A549 (cell line): Measurements from ENCODE around the gene LRRC3. TPM values are rescaled to one million over a fixed set of nuclear protein-coding genes. Genes with fewer than 3 reads are reported as not detected.

Experiments
- ATAC-seq, 2 experiments: fragments of 200-7000 bp in 1 of 2; fragments of >200 bp in 1 of 2; cut with Nextera tagmentation in 1 of 2; cut with Tn5 transposase in 1 of 2; 3 replicates each; pipeline versions ENCODE4 v1.8.0 to v1.9.1; 2018 to 2020; ENCODE audit warnings: mild to moderate bottlenecking in 1 of 2, moderate library complexity in 1 of 2
- CTCF ChIA-PET: fragments of 300-600 bp; sonication (Branson Sonifier 250); formaldehyde crosslinking; extraction: SDS; loops from one replicate; lab custom pipeline; 2021; ENCODE audit warnings: antibody characterized with exemption, inconsistent platforms; lab: Yijun Ruan, JAX
- POLR2A ChIA-PET: fragments of 350-600 bp; formaldehyde crosslinking; extraction: SDS; loops from one replicate; lab custom pipeline; 2021; ENCODE audit warnings: antibody characterized with exemption, inconsistent platforms; lab: Yijun Ruan, JAX
- DNase-seq, 2 experiments: peaks; one replicate each; pipeline versions ENCODE4 v3.0.0 to v3.0.0-alpha.2; 2011 to 2016; ENCODE audit warnings: low read depth in 1 of 2, low spot score in 1 of 2
- FAIRE-seq: peaks from 2 replicates; lab custom pipeline; 2011; peaks lifted over from hg19 to GRCh38; lab: Jason Lieb, UNC
- H3K27ac ChIP-seq, 2 experiments: fragments of >200 bp; sonication (Bioruptor Twin); formaldehyde crosslinking; 3 replicates each; pipeline ENCODE4 v1.5.1; 2016 to 2017
- H3K4me1 ChIP-seq: fragments of >200 bp; sonication (Bioruptor Twin); formaldehyde crosslinking; 3 replicates; pipeline ENCODE4 v1.6.1; 2016
- H3K4me2 ChIP-seq: fragments of >200 bp; sonication (Bioruptor Twin); formaldehyde crosslinking; 3 replicates; pipeline ENCODE4 v1.6.1; 2016
- H3K4me3 ChIP-seq: fragments of >200 bp; sonication (Bioruptor Twin); formaldehyde crosslinking; 3 replicates; pipeline ENCODE4 v1.5.1; 2016
- H3K9me3 ChIP-seq: fragments of >200 bp; sonication (Bioruptor Twin); formaldehyde crosslinking; 3 replicates; pipeline ENCODE4 v1.6.1; 2016
- CHD2 ChIP-seq: fragments of 150-350 bp; IDR thresholded peaks from 2 replicates; pipeline ENCODE4 v1.6.1; 2014; ENCODE audit warnings: low read length; ENCODE audit not compliant: partially characterized antibody
- EHF ChIP-seq: fragments of 250-450 bp; sonication (Bioruptor Pico); IDR thresholded peaks from 2 replicates; pipeline ENCODE4 v1.5.0; 2020; ENCODE audit warnings: mild to moderate bottlenecking
- FOXS1 ChIP-seq: fragments of 250-450 bp; sonication (Bioruptor Pico); IDR thresholded peaks from 2 replicates; pipeline ENCODE4 v1.5.0; 2020; ENCODE audit warnings: mild to moderate bottlenecking, moderate library complexity
- HDAC2 ChIP-seq: fragments of 200-600 bp; sonication (generic); IDR thresholded peaks from 2 replicates; pipeline ENCODE4 v1.6.1; 2016
- HEYL ChIP-seq: fragments of 250-450 bp; sonication (Bioruptor Pico); IDR thresholded peaks from 2 replicates; pipeline ENCODE4 v1.8.0; 2021; ENCODE audit warnings: mild to moderate bottlenecking, moderate library complexity
- HOXA7 ChIP-seq: fragments of 250-450 bp; sonication (Bioruptor Pico); IDR thresholded peaks from 2 replicates; pipeline ENCODE4 v1.5.0; 2020; ENCODE audit warnings: mild to moderate bottlenecking, moderate library complexity
- JUNB ChIP-seq: fragments of >200 bp; sonication (Bioruptor Twin); formaldehyde crosslinking; IDR thresholded peaks from 2 replicates; pipeline ENCODE4 v1.6.1; 2016
- MAFK ChIP-seq: fragments of 450-650 bp; IDR thresholded peaks from 2 replicates; pipeline ENCODE4 v1.6.1; 2014; ENCODE audit not compliant: partially characterized antibody
- MYC ChIP-seq: IDR thresholded peaks from 2 replicates; pipeline ENCODE4 v1.6.1; 2012; ENCODE audit warnings: mild to moderate bottlenecking, inconsistent platforms, low read length, improper control_type of control experiment, borderline replicate concordance
- NFE2L2 ChIP-seq: fragments of 150-350 bp; conservative IDR thresholded peaks from 2 replicates; pipeline ENCODE4 v1.6.1; 2014; ENCODE audit warnings: low read length
- PHF8 ChIP-seq: fragments of 200-600 bp; sonication (generic); IDR thresholded peaks from 2 replicates; pipeline ENCODE4 v1.6.1; 2016; ENCODE audit warnings: low read depth, mild to moderate bottlenecking, antibody characterized with exemption, moderate library complexity, borderline replicate concordance
- POLR2A ChIP-seq: IDR thresholded peaks from 2 replicates; pipeline ENCODE4 v1.6.1; 2012; ENCODE audit warnings: mild to moderate bottlenecking, low read length
- POLR2AphosphoS2 ChIP-seq: conservative IDR thresholded peaks from 2 replicates; pipeline ENCODE4 v1.6.1; 2012; ENCODE audit warnings: low read length, improper control_type of control experiment, inconsistent platforms
- TFCP2L1 ChIP-seq: fragments of 250-450 bp; sonication (Bioruptor Pico); IDR thresholded peaks from 2 replicates; pipeline ENCODE4 v1.5.0; 2021; ENCODE audit warnings: mild to moderate bottlenecking
- ZNF302 ChIP-seq: fragments of 250-450 bp; sonication (Bioruptor Pico); IDR thresholded peaks from 2 replicates; pipeline ENCODE4 v1.9.0; 2021; ENCODE audit warnings: inconsistent platforms, mild to moderate bottlenecking, moderate library complexity
- WGBS: methylation state at CpG from one replicate; pipeline ENCODE4 v1.1.6; 2017; ENCODE audit errors: missing lambda C conversion rate; 5-methylcytosine and 5-hydroxymethylcytosine counted together
- polyA plus RNA-seq, 4 experiments: library from polyadenylated mRNA; depleted of rRNA in 3 of 4; stranded (reverse); fragments of >200 nt; fragmentation: RNase III in 1 of 4; extraction: RNeasy Plus Mini Kit Qiagen cat#74134 plus additional on column Dnase treatment in 1 of 4; gene quantifications; 2 replicates in 3 of 4; 3 replicates in 1 of 4; pipeline ENCODE4 v1.2.3, GENCODE V29; 2011 to 2017
- TF ChIP-seq, protein P1 (sequence below): fragments of 450-650 bp; IDR thresholded peaks from 2 replicates; pipeline ENCODE4 v1.6.1; 2014; ENCODE audit warnings: antibody characterized with exemption
- TF ChIP-seq, protein P2 (sequence below): IDR thresholded peaks from 2 replicates; pipeline ENCODE4 v1.6.1; 2012
- TF ChIP-seq, protein P3 (sequence below): fragments of >200 bp; sonication (Bioruptor Twin); formaldehyde crosslinking; IDR thresholded peaks from 3 replicates; pipeline ENCODE4 v1.5.1; 2016
- TF ChIP-seq, protein P4 (sequence below): fragments of 250-450 bp; sonication (Bioruptor Pico); IDR thresholded peaks from 2 replicates; pipeline ENCODE4 v1.5.0; 2020; ENCODE audit warnings: low read depth, mild to moderate bottlenecking, moderate library complexity
- TF ChIP-seq, protein P5 (sequence below): fragments of 200-600 bp; sonication (generic); IDR thresholded peaks from 2 replicates; pipeline ENCODE4 v1.6.1; 2016; ENCODE audit warnings: antibody characterized with exemption, mild to moderate bottlenecking, moderate library complexity

LRRC3 gene
- polyA plus RNA-seq, 2 of the 4 experiments (the other 2 are of a cell fraction): 0.59 to 1.1 TPM

DNA sequence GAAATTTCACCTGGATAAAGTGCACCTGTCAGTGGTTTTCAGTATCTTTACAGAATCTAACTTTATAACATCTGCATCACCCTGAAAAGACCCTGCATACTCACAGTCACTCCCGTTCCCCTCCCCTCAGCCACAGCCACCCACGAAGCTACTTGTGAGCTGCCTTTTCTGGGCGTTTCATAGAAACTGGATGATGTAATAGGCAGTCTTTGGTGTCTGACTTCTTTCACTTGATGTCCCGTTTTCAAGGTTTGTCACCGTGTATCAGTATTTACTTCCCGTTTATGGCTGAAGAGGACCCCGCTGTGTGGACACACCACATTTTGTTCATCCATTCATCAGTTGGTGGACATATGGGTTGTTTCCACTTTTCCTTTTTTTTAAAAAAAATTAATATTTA lies 47.8 kb upstream of the LRRC3 start (continued):
- TF ChIP-seq POLR2AphosphoS2 (no peak), NFE2L2 (no peak), HEYL (no peak), HOXA7 (no peak), HDAC2 (no peak)
- TF ChIP-seq, protein P1, sequence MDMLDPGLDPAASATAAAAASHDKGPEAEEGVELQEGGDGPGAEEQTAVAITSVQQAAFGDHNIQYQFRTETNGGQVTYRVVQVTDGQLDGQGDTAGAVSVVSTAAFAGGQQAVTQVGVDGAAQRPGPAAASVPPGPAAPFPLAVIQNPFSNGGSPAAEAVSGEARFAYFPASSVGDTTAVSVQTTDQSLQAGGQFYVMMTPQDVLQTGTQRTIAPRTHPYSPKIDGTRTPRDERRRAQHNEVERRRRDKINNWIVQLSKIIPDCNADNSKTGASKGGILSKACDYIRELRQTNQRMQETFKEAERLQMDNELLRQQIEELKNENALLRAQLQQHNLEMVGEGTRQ: no peak

DNA sequence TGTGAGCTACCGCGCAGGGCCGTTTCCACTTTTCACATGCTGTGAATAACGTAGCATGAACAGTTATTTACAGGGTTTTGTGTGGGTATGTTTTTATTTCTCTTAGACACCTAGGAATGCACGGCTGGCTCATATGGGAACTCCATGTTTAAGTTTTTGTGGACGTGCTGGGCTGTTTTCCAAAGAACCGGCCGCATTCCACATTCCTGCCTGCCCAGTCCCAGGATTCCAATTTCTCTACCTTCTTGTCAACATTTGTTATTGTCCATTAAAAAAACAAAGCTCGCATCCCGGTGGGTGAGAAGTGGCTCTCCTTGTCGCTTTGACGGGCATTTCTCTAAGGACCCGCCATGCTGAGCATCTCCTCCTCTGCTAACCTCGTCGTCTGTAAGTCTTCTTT lies 47.1 kb upstream of the LRRC3 start:
- 57% methylated on average over 15 of the region's 15 CpGs for WGBS
- CTCF ChIA-PET: no interaction called here

DNA sequence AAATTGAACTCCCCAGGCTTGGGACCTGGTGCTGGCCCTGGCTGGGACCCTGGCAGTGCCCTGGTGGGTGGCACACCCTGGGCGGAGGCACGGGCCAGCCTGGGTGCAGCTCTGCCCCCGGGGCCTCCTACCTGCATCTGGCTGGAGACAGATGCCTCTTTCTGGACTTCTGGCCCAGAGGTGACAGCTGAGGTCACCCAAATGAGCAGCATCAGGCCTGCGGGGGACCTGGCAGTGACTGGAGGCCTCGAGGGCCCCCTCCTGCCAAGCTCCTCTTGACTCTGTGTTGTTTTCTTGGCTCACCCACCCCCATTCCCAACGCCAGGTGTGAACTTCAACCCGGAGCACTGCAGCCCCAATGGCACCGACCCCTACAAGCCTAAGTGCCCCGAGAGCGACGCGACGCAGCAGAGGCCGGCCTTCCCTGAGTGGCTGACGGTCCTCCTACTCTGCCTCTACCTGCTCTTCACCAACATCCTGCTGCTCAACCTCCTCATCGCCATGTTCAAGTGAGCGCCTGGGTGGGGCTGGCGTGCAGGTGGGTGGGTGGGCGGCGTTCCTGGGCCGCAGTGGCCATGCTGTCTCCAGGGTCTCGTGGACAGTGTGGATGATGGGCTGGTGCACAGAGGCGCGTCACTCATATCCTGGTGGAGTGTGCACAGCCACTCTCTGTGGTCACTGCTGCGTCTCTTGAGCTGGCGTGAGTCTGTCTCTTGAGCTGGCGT lies 41.6 kb upstream of the LRRC3 start:
- ATAC-seq: no peak

More for the DNA sequence above, 47.1 kb upstream of the LRRC3 start:
- FAIRE-seq (no peak), ATAC-seq (no peak), DNase-seq (no peak)
- TF ChIP-seq CHD2: no peak
- TF ChIP-seq, protein P2, sequence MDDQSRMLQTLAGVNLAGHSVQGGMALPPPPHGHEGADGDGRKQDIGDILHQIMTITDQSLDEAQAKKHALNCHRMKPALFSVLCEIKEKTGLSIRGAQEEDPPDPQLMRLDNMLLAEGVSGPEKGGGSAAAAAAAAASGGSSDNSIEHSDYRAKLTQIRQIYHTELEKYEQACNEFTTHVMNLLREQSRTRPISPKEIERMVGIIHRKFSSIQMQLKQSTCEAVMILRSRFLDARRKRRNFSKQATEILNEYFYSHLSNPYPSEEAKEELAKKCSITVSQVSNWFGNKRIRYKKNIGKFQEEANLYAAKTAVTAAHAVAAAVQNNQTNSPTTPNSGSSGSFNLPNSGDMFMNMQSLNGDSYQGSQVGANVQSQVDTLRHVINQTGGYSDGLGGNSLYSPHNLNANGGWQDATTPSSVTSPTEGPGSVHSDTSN: no peak
- TF ChIP-seq EHF (CRISPR knock-in tag): no peak
- TF ChIP-seq NFE2L2: no peak
- TF ChIP-seq MAFK: no peak
- TF ChIP-seq, protein P3, sequence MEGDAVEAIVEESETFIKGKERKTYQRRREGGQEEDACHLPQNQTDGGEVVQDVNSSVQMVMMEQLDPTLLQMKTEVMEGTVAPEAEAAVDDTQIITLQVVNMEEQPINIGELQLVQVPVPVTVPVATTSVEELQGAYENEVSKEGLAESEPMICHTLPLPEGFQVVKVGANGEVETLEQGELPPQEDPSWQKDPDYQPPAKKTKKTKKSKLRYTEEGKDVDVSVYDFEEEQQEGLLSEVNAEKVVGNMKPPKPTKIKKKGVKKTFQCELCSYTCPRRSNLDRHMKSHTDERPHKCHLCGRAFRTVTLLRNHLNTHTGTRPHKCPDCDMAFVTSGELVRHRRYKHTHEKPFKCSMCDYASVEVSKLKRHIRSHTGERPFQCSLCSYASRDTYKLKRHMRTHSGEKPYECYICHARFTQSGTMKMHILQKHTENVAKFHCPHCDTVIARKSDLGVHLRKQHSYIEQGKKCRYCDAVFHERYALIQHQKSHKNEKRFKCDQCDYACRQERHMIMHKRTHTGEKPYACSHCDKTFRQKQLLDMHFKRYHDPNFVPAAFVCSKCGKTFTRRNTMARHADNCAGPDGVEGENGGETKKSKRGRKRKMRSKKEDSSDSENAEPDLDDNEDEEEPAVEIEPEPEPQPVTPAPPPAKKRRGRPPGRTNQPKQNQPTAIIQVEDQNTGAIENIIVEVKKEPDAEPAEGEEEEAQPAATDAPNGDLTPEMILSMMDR: no peak
- no peak for TF ChIP-seq MYC
- TF ChIP-seq JUNB: no peak
- TF ChIP-seq POLR2A: no peak
- no peak overlapping the region for H3K4me2 ChIP-seq
- H3K4me1 ChIP-seq: no peaks in the 10 kb centered on the region
- no peaks in the 10 kb centered on the region; the same call in 2 of the 3 replicates for H3K9me3 ChIP-seq
- no peak overlapping the region for H3K27ac ChIP-seq
- POLR2A ChIA-PET: no interaction called here
- no peak overlapping the region for H3K4me3 ChIP-seq

More for the DNA sequence above, 41.6 kb upstream of the LRRC3 start:
- Histone ChIP-seq H3K4me3 (no peak overlapping the region), H3K4me1 (no peaks in the 10 kb centered on the region), H3K4me2 (no peak overlapping the region), H3K27ac (no peak overlapping the region), H3K9me3 (no peaks in the 10 kb centered on the region)
- 82% methylated on average over 10 of the region's 27 CpGs for WGBS
- CTCF ChIA-PET: interaction anchor here (1.0 kb wide), 1 partner anchor 42 kb away, joined by 3 read pairs; no protein-coding TSS in a partner anchor
- TF ChIP-seq, protein P4, sequence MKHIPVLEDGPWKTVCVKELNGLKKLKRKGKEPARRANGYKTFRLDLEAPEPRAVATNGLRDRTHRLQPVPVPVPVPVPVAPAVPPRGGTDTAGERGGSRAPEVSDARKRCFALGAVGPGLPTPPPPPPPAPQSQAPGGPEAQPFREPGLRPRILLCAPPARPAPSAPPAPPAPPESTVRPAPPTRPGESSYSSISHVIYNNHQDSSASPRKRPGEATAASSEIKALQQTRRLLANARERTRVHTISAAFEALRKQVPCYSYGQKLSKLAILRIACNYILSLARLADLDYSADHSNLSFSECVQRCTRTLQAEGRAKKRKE (CRISPR knock-in tag): no peak
- no peak for TF ChIP-seq CHD2
- TF ChIP-seq FOXS1: no peak
- no peak for TF ChIP-seq MAFK
- no peak for TF ChIP-seq TFCP2L1 (CRISPR knock-in tag)
- no peak for TF ChIP-seq PHF8
- TF ChIP-seq, protein P5, sequence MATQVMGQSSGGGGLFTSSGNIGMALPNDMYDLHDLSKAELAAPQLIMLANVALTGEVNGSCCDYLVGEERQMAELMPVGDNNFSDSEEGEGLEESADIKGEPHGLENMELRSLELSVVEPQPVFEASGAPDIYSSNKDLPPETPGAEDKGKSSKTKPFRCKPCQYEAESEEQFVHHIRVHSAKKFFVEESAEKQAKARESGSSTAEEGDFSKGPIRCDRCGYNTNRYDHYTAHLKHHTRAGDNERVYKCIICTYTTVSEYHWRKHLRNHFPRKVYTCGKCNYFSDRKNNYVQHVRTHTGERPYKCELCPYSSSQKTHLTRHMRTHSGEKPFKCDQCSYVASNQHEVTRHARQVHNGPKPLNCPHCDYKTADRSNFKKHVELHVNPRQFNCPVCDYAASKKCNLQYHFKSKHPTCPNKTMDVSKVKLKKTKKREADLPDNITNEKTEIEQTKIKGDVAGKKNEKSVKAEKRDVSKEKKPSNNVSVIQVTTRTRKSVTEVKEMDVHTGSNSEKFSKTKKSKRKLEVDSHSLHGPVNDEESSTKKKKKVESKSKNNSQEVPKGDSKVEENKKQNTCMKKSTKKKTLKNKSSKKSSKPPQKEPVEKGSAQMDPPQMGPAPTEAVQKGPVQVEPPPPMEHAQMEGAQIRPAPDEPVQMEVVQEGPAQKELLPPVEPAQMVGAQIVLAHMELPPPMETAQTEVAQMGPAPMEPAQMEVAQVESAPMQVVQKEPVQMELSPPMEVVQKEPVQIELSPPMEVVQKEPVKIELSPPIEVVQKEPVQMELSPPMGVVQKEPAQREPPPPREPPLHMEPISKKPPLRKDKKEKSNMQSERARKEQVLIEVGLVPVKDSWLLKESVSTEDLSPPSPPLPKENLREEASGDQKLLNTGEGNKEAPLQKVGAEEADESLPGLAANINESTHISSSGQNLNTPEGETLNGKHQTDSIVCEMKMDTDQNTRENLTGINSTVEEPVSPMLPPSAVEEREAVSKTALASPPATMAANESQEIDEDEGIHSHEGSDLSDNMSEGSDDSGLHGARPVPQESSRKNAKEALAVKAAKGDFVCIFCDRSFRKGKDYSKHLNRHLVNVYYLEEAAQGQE: no peak
- TF ChIP-seq ZNF302 (CRISPR knock-in tag): no peak
- TF ChIP-seq, protein P2: no peak
- DNase-seq: no peak
- POLR2A ChIA-PET: no interaction called here
- no peak for FAIRE-seq
